Neural progenitor cell (in vitro differentiated cells): ENCODE data around the gene LRRC9.

Source experiments
- EZH2phosphoT487 ChIP-seq: fragments of 200-600 bp; sonication (generic); IDR thresholded peaks from 2 replicates; pipeline ENCODE4 v1.6.1; 2017; ENCODE audit warnings: antibody characterized with exemption
- TF ChIP-seq, protein P1 (sequence below): fragments of 200-600 bp; sonication (generic); IDR thresholded peaks from 2 replicates; pipeline ENCODE4 v1.5.1; 2017; ENCODE audit warnings: antibody characterized with exemption, mild to moderate bottlenecking

GRCh38 chr14:59926534-59926933 is 6.6 kb downstream of the LRRC9 start:
- TF ChIP-seq, protein P1, sequence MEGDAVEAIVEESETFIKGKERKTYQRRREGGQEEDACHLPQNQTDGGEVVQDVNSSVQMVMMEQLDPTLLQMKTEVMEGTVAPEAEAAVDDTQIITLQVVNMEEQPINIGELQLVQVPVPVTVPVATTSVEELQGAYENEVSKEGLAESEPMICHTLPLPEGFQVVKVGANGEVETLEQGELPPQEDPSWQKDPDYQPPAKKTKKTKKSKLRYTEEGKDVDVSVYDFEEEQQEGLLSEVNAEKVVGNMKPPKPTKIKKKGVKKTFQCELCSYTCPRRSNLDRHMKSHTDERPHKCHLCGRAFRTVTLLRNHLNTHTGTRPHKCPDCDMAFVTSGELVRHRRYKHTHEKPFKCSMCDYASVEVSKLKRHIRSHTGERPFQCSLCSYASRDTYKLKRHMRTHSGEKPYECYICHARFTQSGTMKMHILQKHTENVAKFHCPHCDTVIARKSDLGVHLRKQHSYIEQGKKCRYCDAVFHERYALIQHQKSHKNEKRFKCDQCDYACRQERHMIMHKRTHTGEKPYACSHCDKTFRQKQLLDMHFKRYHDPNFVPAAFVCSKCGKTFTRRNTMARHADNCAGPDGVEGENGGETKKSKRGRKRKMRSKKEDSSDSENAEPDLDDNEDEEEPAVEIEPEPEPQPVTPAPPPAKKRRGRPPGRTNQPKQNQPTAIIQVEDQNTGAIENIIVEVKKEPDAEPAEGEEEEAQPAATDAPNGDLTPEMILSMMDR: no peak
- TF ChIP-seq EZH2phosphoT487: no peak
